GM21526 (cell line): ENCODE data around the gene SLC9A3.
"Not testable (repeated sequence)": the region's sequence is repeated elsewhere in the genome, so short reads cannot be mapped to it uniquely, and the experiment has no call there.

Source experiments
- ATAC-seq: cut with Tn5 transposase; IDR thresholded peaks from one replicate; pipeline ENCODE4 v1.9.1; 2021; ENCODE audit warnings: moderate library complexity; ENCODE audit not compliant: unreplicated experiment, low FRiP score

SLC9A3 gene

GRCh38 chr5:492314-492893, 31.8 kb downstream of the SLC9A3 start:
- ATAC-seq, result no peak

GRCh38 chr5:491856-492155, 32.4 kb downstream of the SLC9A3 start:
- no peak for ATAC-seq

GRCh38 chr5:491119-491855, 33.0 kb downstream of the SLC9A3 start:
- no peak for ATAC-seq

GRCh38 chr5:490116-491106, 33.8 kb downstream of the SLC9A3 start:
- ATAC-seq, result no peak

DNA sequence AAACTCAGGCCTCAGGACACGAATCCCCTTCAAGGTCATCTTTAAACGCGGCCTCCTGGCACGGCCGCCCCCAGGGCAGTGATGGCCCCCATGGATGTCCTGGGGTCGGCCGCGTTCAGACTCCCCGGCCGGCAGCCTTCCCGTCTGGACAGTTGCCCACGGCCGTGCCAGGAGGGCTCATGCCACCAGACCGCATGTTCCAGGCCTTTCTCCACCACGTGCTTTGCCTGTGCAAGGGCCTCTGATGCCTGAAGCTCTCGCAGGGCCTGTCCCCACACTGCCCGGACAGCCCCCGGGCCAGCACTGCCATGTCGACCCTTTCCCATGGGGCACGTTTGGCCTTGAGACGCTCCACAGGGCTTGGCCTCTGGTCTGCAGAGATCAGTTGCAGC, 34.6 kb downstream of the SLC9A3 start:
- ATAC-seq, result no peak

- ATAC-seq, result no peak
Measured at GRCh38 chr5:488744-489688, 35.2 kb downstream of the SLC9A3 start.

DNA sequence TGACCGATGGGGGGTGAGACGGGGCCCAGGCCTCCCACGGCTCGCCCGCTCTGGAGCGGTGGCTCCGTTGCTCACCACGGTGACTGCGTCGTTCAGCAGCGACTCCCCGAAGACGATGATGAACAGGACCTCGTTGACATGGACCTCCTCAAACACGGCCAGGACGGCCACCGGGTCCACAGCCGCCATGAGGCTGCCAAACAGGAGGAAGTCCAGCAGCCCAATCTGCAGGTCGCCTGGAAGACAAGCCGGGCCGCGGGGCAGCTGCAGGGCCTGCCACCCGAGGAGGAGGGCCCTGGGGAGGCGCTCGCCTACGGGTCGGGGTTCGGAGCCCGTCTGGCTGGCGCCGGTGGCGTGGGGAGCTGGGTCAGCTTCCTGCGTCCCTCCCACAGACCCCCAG, 36.0 kb downstream of the SLC9A3 start:
- no peak for ATAC-seq

DNA sequence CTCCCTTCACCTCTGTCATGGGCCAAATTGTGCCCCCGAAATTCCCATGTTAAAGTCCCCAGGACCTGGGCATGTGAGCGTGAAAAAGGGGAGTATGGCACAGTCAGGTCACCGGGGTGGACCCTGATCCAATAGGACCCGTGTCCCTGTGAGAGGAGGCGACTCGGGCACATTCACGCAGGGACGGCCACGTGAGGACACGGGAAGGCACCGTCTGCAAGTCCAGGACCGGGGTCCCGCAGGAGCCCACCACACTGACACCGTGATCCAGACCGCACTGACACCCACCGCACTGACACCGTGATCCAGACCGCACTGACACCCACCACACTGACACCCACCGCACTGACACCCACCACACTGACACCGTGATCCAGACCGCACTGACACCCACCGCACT, 37.7 kb downstream of the SLC9A3 start:
- not testable (repeated sequence) for ATAC-seq

- ATAC-seq, result no peak
Measured at GRCh38 chr5:485946-486491, 38.2 kb downstream of the SLC9A3 start.

- no peak for ATAC-seq
Measured at GRCh38 chr5:485113-485945, 38.9 kb downstream of the SLC9A3 start.

DNA sequence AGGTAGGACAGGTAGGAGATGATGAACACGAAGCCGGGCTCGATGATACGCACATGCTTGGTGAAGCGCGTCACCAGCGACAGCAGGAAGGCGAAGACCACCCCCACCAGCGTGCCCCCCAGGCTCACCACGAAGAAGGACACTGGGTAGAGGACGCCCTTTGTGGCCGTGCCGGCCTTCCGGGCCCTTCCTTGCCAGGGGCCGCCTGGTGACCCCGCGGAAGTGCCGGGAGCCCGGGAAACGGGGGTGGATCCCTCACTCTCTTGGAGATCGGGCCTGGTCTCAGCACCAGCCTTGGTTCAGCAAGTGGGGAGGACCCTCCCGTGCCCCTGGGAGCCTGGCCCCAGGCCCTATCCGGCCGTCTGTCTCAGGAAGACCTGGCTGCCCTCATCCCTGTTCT, 39.7 kb downstream of the SLC9A3 start:
- ATAC-seq, result no peak

DNA sequence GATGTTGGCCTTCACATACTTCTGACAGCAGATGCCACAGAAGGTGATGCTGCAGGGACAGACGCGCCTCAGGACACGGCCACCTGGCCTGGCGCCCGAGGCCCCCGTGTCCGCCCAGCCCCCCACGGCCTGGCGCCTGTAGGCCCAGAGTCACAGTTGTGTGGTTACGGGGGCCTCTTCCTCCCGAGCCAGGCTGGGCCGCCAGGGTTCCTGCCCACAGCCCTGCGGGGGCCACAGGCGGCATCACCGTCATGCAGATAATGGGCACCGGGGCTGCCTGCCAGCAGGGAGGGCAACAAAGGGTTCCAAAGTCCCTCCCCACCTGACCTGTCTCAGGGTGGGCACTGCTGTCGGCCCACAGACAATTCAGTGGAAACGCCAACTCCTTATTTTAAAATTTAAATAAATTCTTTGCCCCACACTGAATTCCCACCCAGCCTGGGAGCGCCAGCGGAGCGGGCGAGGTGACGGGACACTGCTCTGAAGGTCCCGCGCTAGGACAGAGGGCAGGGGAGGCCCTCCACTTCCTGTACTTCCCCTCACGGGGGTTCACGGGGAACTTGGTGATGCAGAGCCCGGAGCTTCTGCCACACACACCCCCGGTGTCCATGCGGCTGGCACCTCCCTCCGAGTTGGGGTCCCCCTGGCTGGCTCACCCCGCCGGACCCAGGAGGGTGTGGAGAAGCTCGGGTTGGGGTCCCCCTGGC, 40.7 kb downstream of the SLC9A3 start:
- ATAC-seq, result no peak

- no peak for ATAC-seq
Measured at GRCh38 chr5:483011-483410, 41.2 kb downstream of the SLC9A3 start.

- ATAC-seq, result no peak
Measured at GRCh38 chr5:482506-482905, 41.7 kb downstream of the SLC9A3 start.

- ATAC-seq, result no peak
Measured at GRCh38 chr5:482021-482420, 42.2 kb downstream of the SLC9A3 start.

- no peak for ATAC-seq
Measured at GRCh38 chr5:481347-481746, 42.9 kb downstream of the SLC9A3 start.

- ATAC-seq, result no peak
Measured at GRCh38 chr5:479566-480319, 44.5 kb downstream of the SLC9A3 start.

GRCh38 chr5:478982-479535, 45.2 kb downstream of the SLC9A3 start:
- no peak for ATAC-seq
